DOHH2 (cell line): ENCODE measurements around the gene FAM240B.

Experiments
- EZH2phosphoT487 ChIP-seq: fragments of 200-600 bp; sonication (generic); IDR thresholded peaks from 2 replicates; pipeline ENCODE4 v1.6.1; 2017; ENCODE audit warnings: borderline replicate concordance, mild to moderate bottlenecking, antibody characterized with exemption, low read length, moderate library complexity, mixed read lengths
- TF ChIP-seq, protein P1 (sequence below): fragments of 200-600 bp; sonication (generic); IDR thresholded peaks from one replicate; pipeline ENCODE4 v1.5.1; 2014; ENCODE audit warnings: antibody characterized with exemption, mild to moderate bottlenecking, low read depth, low read length; ENCODE audit not compliant: poor library complexity, severe bottlenecking

DNA sequence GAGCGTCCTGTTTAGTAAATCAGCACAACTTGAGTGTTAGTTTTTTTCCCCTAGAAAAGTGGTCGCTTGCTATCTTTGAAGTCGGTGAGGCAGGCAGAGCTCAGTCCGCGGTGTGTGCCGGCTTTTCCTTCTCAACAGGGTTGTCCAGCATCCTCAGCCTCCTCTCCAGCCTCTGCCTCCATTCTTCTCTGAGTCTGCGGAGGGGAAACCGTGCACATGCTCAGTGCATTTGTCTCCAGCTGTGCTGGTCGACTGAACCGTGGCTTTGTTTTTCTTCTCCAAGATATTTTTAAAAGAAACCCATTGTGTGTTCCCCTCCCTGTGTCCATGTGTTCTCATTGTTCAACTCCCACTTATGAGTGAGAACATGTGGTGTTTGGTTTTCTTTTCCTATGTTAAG is 25.3 kb downstream of the FAM240B start:
- TF ChIP-seq, protein P1, sequence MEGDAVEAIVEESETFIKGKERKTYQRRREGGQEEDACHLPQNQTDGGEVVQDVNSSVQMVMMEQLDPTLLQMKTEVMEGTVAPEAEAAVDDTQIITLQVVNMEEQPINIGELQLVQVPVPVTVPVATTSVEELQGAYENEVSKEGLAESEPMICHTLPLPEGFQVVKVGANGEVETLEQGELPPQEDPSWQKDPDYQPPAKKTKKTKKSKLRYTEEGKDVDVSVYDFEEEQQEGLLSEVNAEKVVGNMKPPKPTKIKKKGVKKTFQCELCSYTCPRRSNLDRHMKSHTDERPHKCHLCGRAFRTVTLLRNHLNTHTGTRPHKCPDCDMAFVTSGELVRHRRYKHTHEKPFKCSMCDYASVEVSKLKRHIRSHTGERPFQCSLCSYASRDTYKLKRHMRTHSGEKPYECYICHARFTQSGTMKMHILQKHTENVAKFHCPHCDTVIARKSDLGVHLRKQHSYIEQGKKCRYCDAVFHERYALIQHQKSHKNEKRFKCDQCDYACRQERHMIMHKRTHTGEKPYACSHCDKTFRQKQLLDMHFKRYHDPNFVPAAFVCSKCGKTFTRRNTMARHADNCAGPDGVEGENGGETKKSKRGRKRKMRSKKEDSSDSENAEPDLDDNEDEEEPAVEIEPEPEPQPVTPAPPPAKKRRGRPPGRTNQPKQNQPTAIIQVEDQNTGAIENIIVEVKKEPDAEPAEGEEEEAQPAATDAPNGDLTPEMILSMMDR, result no peak
- no peak for TF ChIP-seq EZH2phosphoT487
